Kidney (tissue), 14 donors: Measurements from ENCODE around the gene FBXW2. TPM values are rescaled to one million over a fixed set of nuclear protein-coding genes. Genes with fewer than 3 reads are reported as not detected.

Source experiments
- DNase-seq, 5 donors: peaks; one replicate each; pipeline ENCODE4 v3.0.0-alpha.2; 2013 to 2020
- FAIRE-seq: peaks from 2 replicates; lab custom pipeline; 2012; peaks lifted over from hg19 to GRCh38; lab: Jason Lieb, UNC
- H3K27ac ChIP-seq, 2 donors: one replicate each; pipeline ENCODE4 v1.7.0; 2013; ENCODE audit warnings: low read depth in 2 of 2, low read length in 2 of 2, inconsistent platforms in 1 of 2
- H3K27me3 ChIP-seq: one replicate; pipeline ENCODE4 v1.7.1; 2013; ENCODE audit warnings: low read length, inconsistent platforms; ENCODE audit not compliant: control insufficient read depth, insufficient read depth
- H3K36me3 ChIP-seq, 3 donors: one replicate each; pipeline versions ENCODE4 v1.7.0 to v1.7.1; 2013; ENCODE audit warnings: low read length in 3 of 3, control low read depth in 1 of 3, inconsistent platforms in 1 of 3; ENCODE audit not compliant: insufficient read depth in 3 of 3, control insufficient read depth in 2 of 3
- H3K4me1 ChIP-seq, 3 donors: one replicate each; pipeline versions ENCODE4 v1.7.0 to v1.7.1; 2013; ENCODE audit warnings: low read length in 3 of 3, inconsistent platforms in 1 of 3, low read depth in 1 of 3; ENCODE audit not compliant: control insufficient read depth in 2 of 3, insufficient read depth in 2 of 3
- H3K4me3 ChIP-seq, 3 donors: one replicate each; pipeline versions ENCODE4 v1.7.0 to v1.8.1; 2013; ENCODE audit warnings: low read length in 3 of 3, control low read depth in 1 of 3, inconsistent platforms in 1 of 3
- H3K9ac ChIP-seq, 3 donors: one replicate each; pipeline versions ENCODE4 v1.7.0 to v1.7.1; 2013; ENCODE audit warnings: low read length in 3 of 3, control low read depth in 1 of 3, inconsistent platforms in 1 of 3
- H3K9me3 ChIP-seq, 3 donors: one replicate each; pipeline versions ENCODE4 v1.7.0 to v1.7.1; 2013; ENCODE audit warnings: low read length in 3 of 3, control low read depth in 1 of 3, inconsistent platforms in 1 of 3; ENCODE audit not compliant: control insufficient read depth in 2 of 3, insufficient read depth in 1 of 3
- intact Hi-C: fragments of 100-400 bp; cut with DNase I; formaldehyde crosslinking; loops from one replicate; pipeline ENCODE4 v1.11.1; 2022
- polyA plus RNA-seq: library from polyadenylated mRNA; stranded (reverse); fragments of 350-450 nt; fragmentation: Illumina TruSeq; extraction: RNeasy Lipid Tissue Mini Kit (QIAGEN cat#74804); gene quantifications from one replicate; pipeline ENCODE4 v1.2.3, GENCODE V29; 2014; ENCODE audit warnings: low read depth, low replicate concordance; ENCODE audit not compliant: insufficient read depth
- total RNA-seq: library from RNA; stranded (reverse); fragmentation: NEBNext Ultra II Directional; extraction: Animal tissue kit (Norgen Biotek cat#: 25700); gene quantifications from one replicate; pipeline ENCODE4 v1.2.1, GENCODE V29; 2021
- TF ChIP-seq, protein P1 (sequence below): IDR thresholded peaks from 3 replicates; pipeline ENCODE4 v1.5.1; 2012; ENCODE audit warnings: mild to moderate bottlenecking, moderate library complexity, borderline replicate concordance; ENCODE audit not compliant: insufficient read depth; ENCODE audit errors: extremely low read depth
- donor health status: control.
- donor health status: control.
- donor health status: control.
- donor health status: control.
- donor health status: control.
- donor health status: DM: yes; HTN: yes; CAD: no.
- donor health status: Normal renal cell carcinoma (clear cell type).

The FBXW2 gene
- total and polyA plus RNA-seq, 2 donors from 2014 or later: 13.8 to 67.8 TPM

DNA sequence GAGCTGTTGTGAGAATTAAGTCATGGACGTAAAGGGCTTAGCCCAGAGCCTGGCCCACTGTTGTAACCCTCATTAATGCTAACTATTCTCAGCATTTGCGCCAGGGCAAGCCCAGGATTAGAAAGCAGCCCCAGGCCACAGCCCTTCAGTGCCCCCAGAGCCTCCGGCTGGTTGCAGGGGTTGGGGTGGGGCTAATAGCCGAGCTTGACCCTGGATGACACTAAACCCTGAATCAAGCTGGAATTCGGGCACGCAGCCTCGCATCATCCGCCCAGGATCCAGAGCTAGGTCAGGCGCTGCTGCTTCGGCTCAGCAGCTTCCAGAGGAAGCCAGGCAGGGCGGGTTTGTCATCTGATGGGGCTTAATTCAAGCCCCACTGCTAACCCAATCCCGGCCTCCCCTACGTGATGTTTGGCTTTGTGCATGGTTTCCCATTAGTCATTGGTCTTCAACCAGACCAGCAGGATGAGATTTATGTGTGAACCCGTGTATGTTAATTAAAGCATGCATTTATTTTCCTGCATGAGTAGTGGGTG, 77.8 kb downstream of the FBXW2 start:
- Histone ChIP-seq H3K4me3 (peak overlapping the region in 1 of 3 donors; percentile 75), H3K36me3 (no peaks in the 10 kb centered on the region), H3K9me3 (no peaks in the 10 kb centered on the region), H3K9ac (peak overlapping the region in 1 of 3 donors; percentile 73), H3K27me3 (no peaks in the 10 kb centered on the region), H3K4me1 (peaks cover 3 to 10% (median 3%) of the 10 kb centered on the region in 3 donors), H3K27ac (peak overlapping the region in 1 of 2 donors; percentile 23)
- TF ChIP-seq, protein P1, sequence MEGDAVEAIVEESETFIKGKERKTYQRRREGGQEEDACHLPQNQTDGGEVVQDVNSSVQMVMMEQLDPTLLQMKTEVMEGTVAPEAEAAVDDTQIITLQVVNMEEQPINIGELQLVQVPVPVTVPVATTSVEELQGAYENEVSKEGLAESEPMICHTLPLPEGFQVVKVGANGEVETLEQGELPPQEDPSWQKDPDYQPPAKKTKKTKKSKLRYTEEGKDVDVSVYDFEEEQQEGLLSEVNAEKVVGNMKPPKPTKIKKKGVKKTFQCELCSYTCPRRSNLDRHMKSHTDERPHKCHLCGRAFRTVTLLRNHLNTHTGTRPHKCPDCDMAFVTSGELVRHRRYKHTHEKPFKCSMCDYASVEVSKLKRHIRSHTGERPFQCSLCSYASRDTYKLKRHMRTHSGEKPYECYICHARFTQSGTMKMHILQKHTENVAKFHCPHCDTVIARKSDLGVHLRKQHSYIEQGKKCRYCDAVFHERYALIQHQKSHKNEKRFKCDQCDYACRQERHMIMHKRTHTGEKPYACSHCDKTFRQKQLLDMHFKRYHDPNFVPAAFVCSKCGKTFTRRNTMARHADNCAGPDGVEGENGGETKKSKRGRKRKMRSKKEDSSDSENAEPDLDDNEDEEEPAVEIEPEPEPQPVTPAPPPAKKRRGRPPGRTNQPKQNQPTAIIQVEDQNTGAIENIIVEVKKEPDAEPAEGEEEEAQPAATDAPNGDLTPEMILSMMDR: no peak
- intact Hi-C loops: no loop called here
- no peak for FAIRE-seq
- DNase-seq: peak; percentile 82 to 91 (median 86)

DNA sequence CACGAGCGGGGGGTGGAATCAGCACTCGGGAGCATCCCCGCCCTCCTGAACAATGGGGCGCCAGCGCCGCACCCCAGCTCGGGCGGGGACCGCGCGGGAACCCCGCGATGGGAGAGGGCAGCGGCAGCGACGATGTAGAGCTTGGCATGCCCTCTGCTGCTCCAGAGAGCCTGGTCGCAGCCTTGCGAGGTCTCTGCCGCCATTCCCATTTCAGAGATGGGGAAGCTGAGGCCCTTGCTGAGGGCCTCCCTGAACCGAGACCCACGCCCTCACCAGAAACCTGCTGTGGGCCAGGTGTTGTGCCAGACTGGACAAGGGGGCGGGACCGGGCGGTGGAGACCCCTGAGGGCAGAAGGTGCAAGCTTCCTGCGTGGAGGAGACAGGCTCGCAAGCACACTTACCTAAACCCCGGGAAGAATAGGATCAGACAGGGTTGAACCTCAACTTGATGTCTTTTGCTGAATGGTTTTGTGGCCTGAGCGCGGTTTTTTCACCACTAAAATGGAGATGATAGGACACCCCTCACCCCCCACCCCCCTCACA, 78.3 kb downstream of the FBXW2 start:
- Histone ChIP-seq H3K27ac (peak overlapping the region; percentile 45 to 56), H3K27me3 (no peaks in the 10 kb centered on the region), H3K9ac (peak overlapping the region; percentile 27 to 81 (median 73)), H3K36me3 (no peaks in the 10 kb centered on the region), H3K4me1 (peaks cover 3 to 10% (median 3%) of the 10 kb centered on the region in 3 donors), H3K9me3 (no peaks in the 10 kb centered on the region), H3K4me3 (peak overlapping the region; percentile 55 to 75 (median 62))
- FAIRE-seq (no peak), DNase-seq (peak in 4 of 5 donors; percentile 24 to 84 (median 58))
- intact Hi-C loops: no loop called here
- TF ChIP-seq, protein P1: no peak

DNA sequence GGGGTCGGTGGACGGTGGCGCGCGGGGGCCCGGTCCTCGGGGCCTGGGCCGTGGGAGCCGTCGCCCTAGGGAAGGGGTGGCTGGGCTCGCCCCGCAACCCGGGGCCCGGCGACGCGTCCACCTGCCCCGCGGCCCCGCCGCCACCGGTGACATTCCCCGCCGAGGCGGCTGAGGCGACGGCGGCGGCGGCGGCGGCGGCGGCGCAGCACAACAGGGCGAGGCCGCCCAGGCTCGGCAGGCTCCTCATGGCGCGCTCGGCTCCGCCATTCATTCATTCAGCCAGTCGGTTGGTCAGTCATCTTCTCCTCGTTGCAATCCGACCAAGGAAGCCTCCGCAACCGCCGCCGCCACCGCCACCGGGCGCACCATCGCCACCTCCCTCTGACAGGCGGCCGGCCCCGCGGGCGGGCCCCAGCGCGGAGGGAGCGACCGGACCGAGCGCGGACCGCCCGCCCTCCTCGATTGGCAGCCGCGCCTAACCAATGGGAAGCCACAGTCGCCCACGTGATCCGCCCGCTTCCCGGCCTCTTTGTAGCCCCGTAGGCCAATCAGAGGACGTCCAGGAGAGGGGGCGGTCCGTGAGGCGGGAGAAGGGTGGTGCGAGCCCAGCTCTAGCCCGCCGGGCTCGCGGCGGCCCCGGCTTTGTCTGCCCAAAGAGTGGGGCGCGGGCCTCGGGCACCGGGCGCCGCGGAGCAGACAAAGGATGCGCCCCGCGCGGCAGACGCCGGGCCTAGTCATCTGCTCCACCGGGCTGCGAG, 78.9 kb downstream of the FBXW2 start, which contains the start of gene MEGF9:
TSS of gene MEGF9 (minus strand) at position 383 of the 758 bp plus-strand sequence. CDS start at position 271, 112 bp downstream.
- Histone ChIP-seq H3K9me3 (no peaks in the 10 kb centered on the region), H3K4me3 (peak within 1 kb of the TSS; percentile 56 to 75 (median 62)), H3K36me3 (no peaks in the 10 kb centered on the region), H3K9ac (peak within 1 kb of the TSS; percentile 27 to 81 (median 73)), H3K4me1 (peaks cover 3 to 12% (median 3%) of the 10 kb centered on the region in 3 donors), H3K27ac (peak within 1 kb of the TSS; percentile 56 to 75), H3K27me3 (no peaks in the 10 kb centered on the region)
- DNase-seq (peak; percentile 97 to 99 (median 98)), FAIRE-seq (no peak)
- TF ChIP-seq, protein P1: no peak
- intact Hi-C loops: no loop called here
